ENCODE measurements around the gene C6orf132.

The C6orf132 gene

GRCh38 chr6:42179261-42179944 is 37.0 kb upstream of the C6orf132 start:
- no peak overlapping the region for H3K4me3 ChIP-seq (ENCODE audit: low read length)
- H3K27ac ChIP-seq (ENCODE audit: low read length) = no peak overlapping the region
- no peaks in the 10 kb centered on the region for H3K36me3 ChIP-seq (replicated peaks; ENCODE audit: low read depth, low read length)
- H3K79me2 ChIP-seq (ENCODE audit: low read length) = no peaks in the 10 kb centered on the region
- no peaks in the 10 kb centered on the region for H4K20me1 ChIP-seq (ENCODE audit: insufficient read depth, low read length)
- peaks cover 5% of the 10 kb centered on the region for H3K4me1 ChIP-seq (ENCODE audit: low read length)
- no peaks in the 10 kb centered on the region for H3K9me3 ChIP-seq (ENCODE audit: insufficient read depth, low read length)
- no peak overlapping the region for H2AFZ ChIP-seq (ENCODE audit: low read depth, low read length)
- 0 out of 2 replicates have a peak overlapping the region, but pooled peaks have one; percentile 66 for H3K4me2 ChIP-seq (ENCODE audit: low read length)
- no peak overlapping the region for H3K9ac ChIP-seq (ENCODE audit: low read length)
- TF ChIP-seq CTCF (IDR thresholded peaks at IDR 0.05; ENCODE audit: low read depth, low read length) (no peak), EZH2phosphoT487 (IDR thresholded peaks at IDR 0.05; ENCODE audit: low read depth) (no peak)
- H3K27me3 ChIP-seq (ENCODE audit: low read depth, low read length) = no peaks in the 10 kb centered on the region

GRCh38 chr6:42177514-42178364 is 35.3 kb upstream of the C6orf132 start:
- Histone ChIP-seq H3K9ac (ENCODE audit: low read length) (peak overlapping the region; percentile 40), H3K27ac (ENCODE audit: low read length) (no peak overlapping the region), H3K4me3 (ENCODE audit: low read length) (peak overlapping the region; percentile 78), H3K27me3 (ENCODE audit: low read depth, low read length) (no peaks in the 10 kb centered on the region), H3K4me1 (ENCODE audit: low read length) (peaks cover 5% of the 10 kb centered on the region), H3K4me2 (ENCODE audit: low read length) (peak overlapping the region; percentile 66), H3K9me3 (ENCODE audit: insufficient read depth, low read length) (no peaks in the 10 kb centered on the region), H4K20me1 (ENCODE audit: insufficient read depth, low read length) (no peaks in the 10 kb centered on the region), H3K79me2 (ENCODE audit: low read length) (no peaks in the 10 kb centered on the region), H2AFZ (ENCODE audit: low read depth, low read length) (peak overlapping the region; percentile 76), H3K36me3 (replicated peaks; ENCODE audit: low read depth, low read length) (no peaks in the 10 kb centered on the region)
- TF ChIP-seq CTCF (IDR thresholded peaks at IDR 0.05; ENCODE audit: low read depth, low read length) = no peak
- no peak for TF ChIP-seq EZH2phosphoT487 (IDR thresholded peaks at IDR 0.05; ENCODE audit: low read depth)

GRCh38 chr6:42176981-42177380 is 34.6 kb upstream of the C6orf132 start:
- H3K27ac ChIP-seq (ENCODE audit: low read length) = no peak overlapping the region
- H3K4me2 ChIP-seq (ENCODE audit: low read length) = no peak overlapping the region
- no peak overlapping the region for H3K9ac ChIP-seq (ENCODE audit: low read length)
- H3K36me3 ChIP-seq (replicated peaks; ENCODE audit: low read depth, low read length) = no peaks in the 10 kb centered on the region
- H4K20me1 ChIP-seq (ENCODE audit: insufficient read depth, low read length) = no peaks in the 10 kb centered on the region
- H3K4me3 ChIP-seq (ENCODE audit: low read length) = no peak overlapping the region
- H3K4me1 ChIP-seq (ENCODE audit: low read length) = peaks cover 5% of the 10 kb centered on the region
- no peaks in the 10 kb centered on the region for H3K9me3 ChIP-seq (ENCODE audit: insufficient read depth, low read length)
- no peaks in the 10 kb centered on the region for H3K27me3 ChIP-seq (ENCODE audit: low read depth, low read length)
- no peaks in the 10 kb centered on the region for H3K79me2 ChIP-seq (ENCODE audit: low read length)
- TF ChIP-seq EZH2phosphoT487 (IDR thresholded peaks at IDR 0.05; ENCODE audit: low read depth) (no peak), CTCF (IDR thresholded peaks at IDR 0.05; ENCODE audit: low read depth, low read length) (no peak)
- H2AFZ ChIP-seq (ENCODE audit: low read depth, low read length) = no peak overlapping the region

- peaks cover 5% of the 10 kb centered on the region for H3K4me1 ChIP-seq (ENCODE audit: low read length)
- H3K9ac ChIP-seq (ENCODE audit: low read length) = no peak overlapping the region
- no peaks in the 10 kb centered on the region for H3K27me3 ChIP-seq (ENCODE audit: low read depth, low read length)
- H3K4me3 ChIP-seq (ENCODE audit: low read length) = no peak overlapping the region
- no peak overlapping the region for H2AFZ ChIP-seq (ENCODE audit: low read depth, low read length)
- no peaks in the 10 kb centered on the region for H4K20me1 ChIP-seq (ENCODE audit: insufficient read depth, low read length)
- H3K4me2 ChIP-seq (ENCODE audit: low read length) = no peak overlapping the region
- H3K36me3 ChIP-seq (replicated peaks; ENCODE audit: low read depth, low read length) = no peaks in the 10 kb centered on the region
- no peaks in the 10 kb centered on the region for H3K9me3 ChIP-seq (ENCODE audit: insufficient read depth, low read length)
- H3K27ac ChIP-seq (ENCODE audit: low read length) = no peak overlapping the region
- no peaks in the 10 kb centered on the region for H3K79me2 ChIP-seq (ENCODE audit: low read length)
- TF ChIP-seq CTCF (IDR thresholded peaks at IDR 0.05; ENCODE audit: low read depth, low read length) (peak; percentile 53), EZH2phosphoT487 (IDR thresholded peaks at IDR 0.05; ENCODE audit: low read depth) (no peak)
Observed at GRCh38 chr6:42175860-42176259, 33.4 kb upstream of the C6orf132 start.
